ENCODE results near the gene ELMOD1.

The ELMOD1 gene

GRCh38 chr11:107631931-107632330 is 41.0 kb downstream of the ELMOD1 start:
- DNase-seq: no peak

- DNase-seq: no peak
Measured at GRCh38 chr11:107646783-107647182, 55.8 kb downstream of the ELMOD1 start.

GRCh38 chr11:107648242-107648641 is 57.3 kb downstream of the ELMOD1 start:
- DNase-seq: no peak

DNA sequence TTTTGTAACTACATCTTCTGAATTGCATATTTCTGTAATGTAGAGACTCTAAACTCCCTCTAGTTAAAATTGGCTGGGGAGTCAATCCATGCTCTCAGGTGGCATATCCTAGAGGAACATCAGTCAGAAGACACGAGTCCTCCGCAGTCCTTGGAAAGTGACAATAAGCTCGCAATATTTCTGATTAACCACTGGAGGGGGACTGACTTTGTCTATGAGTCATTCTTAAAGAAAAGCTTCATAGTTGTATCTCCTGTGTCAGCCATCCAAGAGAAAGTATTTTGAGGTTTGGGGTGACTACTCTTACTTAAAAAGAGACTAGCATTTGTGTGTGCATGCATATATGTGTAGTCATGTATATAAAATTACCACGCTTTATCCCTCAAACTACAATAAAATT is 60.7 kb downstream of the ELMOD1 start:
- no peak for DNase-seq

- DNase-seq: no peak
Measured at GRCh38 chr11:107653076-107653475, 62.1 kb downstream of the ELMOD1 start.

GRCh38 chr11:107655602-107656001 is 64.7 kb downstream of the ELMOD1 start:
- DNase-seq: no peak

DNA sequence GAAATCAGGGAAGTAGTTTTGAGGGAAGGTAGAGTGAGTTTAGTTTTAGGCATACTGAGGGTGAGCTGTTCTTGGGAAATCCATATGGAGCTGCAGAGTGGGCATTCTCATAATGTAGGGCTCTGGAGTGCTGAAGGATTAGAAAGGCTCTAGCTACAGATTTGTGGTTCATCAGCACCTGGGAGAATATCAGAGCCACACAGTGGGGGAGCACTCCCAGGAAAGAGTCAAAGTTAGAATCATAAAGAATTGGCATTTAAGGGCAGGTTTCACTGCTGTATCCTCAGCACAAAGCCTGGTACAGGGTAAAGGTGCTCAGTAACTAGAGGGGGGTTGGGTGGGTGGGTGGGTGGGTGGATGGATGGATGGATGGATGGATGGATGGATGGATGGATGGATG is 68.4 kb downstream of the ELMOD1 start:
- DNase-seq: no peak

GRCh38 chr11:107660066-107660465 is 69.1 kb downstream of the ELMOD1 start:
- no peak for DNase-seq

GRCh38 chr11:107661656-107662055 is 70.7 kb downstream of the ELMOD1 start:
- DNase-seq: no peak

DNA sequence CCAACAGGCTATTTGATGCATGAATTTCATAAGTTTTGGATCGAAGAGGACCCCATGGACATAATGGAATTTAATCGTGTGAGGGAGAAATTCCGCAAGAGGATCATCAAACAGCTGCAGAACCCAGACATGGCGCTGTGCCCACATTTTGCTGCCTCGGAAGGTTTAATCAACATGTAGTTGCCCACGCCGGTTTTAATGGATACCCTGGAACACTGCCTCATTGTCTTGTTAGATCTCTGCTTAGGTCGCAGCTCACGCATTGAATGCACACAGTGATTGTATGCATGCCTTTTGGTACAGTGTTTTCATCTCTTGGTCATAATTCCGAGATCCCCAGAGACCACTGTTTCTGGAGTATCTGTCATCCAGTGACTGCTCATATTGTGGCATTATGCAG is 74.1 kb downstream of the ELMOD1 start:
- peak in 5 of 56 donors; percentile 1 to 16 (median 12) for DNase-seq

GRCh38 chr11:107666911-107667613 is 76.1 kb downstream of the ELMOD1 start:
- no peak for DNase-seq

- no peak for DNase-seq
Measured at GRCh38 chr11:107669191-107669740, 78.3 kb downstream of the ELMOD1 start.

- DNase-seq: no peak
Measured at GRCh38 chr11:107669893-107670601, 79.1 kb downstream of the ELMOD1 start.

DNA sequence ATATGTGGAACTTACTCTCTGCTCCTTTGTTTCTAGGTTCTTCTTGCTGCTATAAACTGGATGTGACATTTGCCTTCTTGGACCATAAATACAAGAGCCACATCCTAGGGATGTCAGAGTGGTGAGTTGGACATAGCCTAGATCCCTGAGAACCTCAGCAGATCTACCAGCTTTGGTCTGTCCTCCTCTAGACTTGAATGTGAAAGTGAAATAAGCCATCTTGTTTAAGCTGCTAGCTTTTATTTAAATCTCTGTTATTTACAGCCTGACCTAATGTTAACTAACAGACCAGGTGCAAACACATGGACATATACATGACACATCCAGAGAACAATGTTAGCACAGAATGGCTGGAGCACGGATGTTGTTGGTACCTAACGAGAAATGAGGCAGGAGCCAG is 85.0 kb downstream of the ELMOD1 start:
- no peak for DNase-seq

- no peak for DNase-seq
Measured at GRCh38 chr11:107676336-107677057, 85.5 kb downstream of the ELMOD1 start.

- peak in 4 of 56 donors; percentile 1 to 10 (median 6) for DNase-seq
Measured at GRCh38 chr11:107677924-107678631, 87.1 kb downstream of the ELMOD1 start.

DNA sequence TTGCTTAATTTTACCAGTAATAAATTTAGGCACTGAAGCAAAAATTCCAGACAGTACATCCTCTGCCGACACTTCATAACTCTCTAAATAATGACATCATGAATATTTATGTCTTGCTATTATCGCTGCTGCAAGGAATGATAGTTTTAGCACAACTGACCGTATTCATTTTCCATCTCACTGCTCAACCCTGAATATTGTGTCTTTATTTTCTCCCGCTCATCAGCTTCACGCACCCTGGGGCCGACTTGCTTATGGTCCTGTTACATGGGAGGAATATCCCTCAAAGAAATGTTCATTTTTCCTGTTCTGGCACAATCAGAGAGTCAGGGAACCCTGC is 87.7 kb downstream of the ELMOD1 start:
- no peak for DNase-seq

GRCh38 chr11:107679255-107680024 is 88.5 kb downstream of the ELMOD1 start:
- no peak for DNase-seq

DNA sequence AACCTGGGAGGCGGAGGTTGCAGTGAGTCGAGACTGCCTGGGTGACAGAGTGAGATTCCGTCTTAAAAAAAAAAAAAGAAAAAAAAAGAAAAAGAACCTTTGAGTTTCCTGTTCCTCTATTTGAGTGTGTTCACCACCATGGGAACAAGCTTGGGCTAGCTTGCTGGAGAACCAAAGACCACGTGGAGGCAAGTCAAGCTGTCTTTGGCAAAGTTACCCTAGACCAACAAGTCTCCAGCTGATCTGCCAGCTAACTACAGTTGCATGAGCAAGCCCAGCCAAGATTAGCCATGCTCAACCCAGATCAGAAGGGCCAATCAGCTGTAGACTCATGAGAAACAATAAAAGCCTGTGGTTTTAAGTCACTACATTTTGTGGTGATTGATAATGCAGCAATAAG is 91.2 kb downstream of the ELMOD1 start:
- DNase-seq: no peak

- no peak for DNase-seq
Measured at GRCh38 chr11:107682572-107682971, 91.6 kb downstream of the ELMOD1 start.

DNA sequence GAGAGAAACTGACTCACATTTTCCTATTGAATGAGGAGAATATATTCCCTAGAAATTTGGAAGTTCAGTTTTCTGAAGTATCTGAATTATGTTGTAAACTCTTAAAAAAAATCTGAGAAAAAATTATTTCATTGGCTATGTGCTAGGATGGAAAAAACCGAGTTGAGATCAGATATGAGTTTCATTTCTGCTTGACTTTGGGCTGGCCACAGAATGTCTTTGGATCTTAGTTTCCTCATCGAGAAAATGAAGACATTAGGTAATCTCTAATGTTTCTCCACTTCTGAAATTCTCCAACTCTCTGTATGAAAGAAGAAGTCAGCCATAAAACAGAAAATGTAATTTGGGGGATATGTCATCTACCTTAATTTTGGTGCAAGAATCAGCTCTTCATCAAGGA is 92.1 kb downstream of the ELMOD1 start:
- DNase-seq: no peak

Data from amygdala (tissue), 56 donors.